GM21576 (cell line): ENCODE measurements around the gene ELANE.
A peak's percentile ranks its signal among the peaks of the same experiment; 100 is the strongest.

ENCODE experiments used
- ATAC-seq: cut with Tn5 transposase; IDR thresholded peaks from one replicate; pipeline ENCODE4 v1.9.1; 2021; ENCODE audit warnings: mild to moderate bottlenecking, moderate library complexity; ENCODE audit not compliant: unreplicated experiment

ELANE gene

DNA sequence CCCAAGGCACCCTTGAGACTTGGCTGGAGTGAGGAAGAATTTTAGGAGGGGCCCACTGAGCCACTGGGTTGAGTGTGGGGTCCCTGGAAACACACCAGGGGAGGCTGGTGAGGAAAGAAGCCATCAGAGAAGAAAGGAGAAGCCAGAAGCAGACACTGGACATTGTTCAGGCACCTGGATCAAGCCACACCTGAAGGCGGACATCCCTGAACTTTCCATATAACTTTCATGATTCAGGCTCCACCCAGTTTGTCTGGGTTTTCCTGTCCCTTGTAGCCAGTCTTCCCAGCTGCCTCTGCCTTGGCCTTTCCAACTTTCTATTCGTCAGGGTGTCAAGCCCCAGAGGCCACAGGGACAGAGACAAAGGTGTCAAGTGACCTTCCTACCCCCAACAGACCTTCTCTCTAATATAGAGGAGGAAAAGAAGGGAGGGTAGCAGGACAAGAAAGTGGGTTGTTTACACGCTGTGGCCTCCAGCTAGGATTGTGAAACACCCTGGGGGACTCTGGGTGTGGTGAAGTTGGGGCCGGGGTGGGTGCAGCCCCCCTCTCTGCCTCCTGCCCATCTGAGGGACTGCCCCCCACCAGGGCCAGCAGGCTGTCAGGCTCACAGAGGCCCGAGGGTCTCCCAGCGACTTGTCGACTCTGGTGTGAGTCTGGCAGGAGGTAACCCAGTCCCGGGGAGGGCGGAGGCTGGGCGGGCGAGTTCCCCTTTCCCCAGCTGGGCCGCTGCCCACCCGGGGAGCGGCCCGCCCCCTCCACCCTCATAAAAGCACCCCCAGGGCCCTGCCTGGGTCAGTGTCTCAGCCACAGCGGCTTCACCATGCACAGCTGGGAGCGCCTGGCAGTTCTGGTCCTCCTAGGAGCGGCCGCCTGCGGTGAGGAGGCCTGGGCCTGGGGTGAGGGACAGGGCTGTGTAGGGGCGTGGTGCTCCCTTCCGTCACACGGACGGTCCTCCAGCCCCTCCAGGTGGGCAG is 7.1 kb downstream of the ELANE start, which contains the start of gene CFD:
Gene CFD, plus strand, starts transcription at position 797 of the 976 bp plus-strand sequence. Its CDS starts 26 bp downstream, at position 823.
- ATAC-seq = no peak

DNA sequence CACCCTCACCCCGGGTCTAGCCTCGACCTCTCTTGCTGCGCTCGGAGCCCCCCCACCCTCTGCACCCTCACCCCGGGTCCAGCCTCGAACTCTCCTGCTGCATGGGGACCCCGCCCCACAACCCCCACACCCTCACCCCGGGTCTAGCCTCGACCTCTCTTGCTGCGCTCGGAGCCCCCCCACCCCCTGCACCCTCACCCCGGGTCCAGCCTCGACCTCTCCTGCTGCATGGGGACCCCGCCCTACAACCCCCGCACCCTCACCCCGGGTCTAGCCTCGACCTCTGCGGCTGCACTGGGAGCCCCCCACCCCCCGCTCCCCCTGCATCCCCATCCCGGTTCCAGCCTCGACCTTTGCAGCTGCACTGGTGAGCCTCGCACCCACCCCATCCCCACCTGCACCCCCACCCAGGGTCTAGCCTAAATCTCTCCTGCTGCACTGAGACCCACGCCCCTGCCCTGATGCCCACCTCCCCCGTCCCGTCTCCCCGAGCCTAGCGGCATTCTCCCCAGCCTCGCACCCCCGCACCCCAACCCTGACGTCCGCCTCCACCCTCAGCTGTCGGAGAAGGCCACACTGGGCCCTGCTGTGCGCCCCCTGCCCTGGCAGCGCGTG is 9.1 kb downstream of the ELANE start:
- no peak for ATAC-seq

- ATAC-seq = no peak
Observed at GRCh38 chr19:861756-862580, 9.9 kb downstream of the ELANE start.

GRCh38 chr19:862581-863314 is 10.6 kb downstream of the ELANE start:
- ATAC-seq = no peak

- ATAC-seq = no peak
Observed at GRCh38 chr19:863315-863620, 11.2 kb downstream of the ELANE start.

DNA sequence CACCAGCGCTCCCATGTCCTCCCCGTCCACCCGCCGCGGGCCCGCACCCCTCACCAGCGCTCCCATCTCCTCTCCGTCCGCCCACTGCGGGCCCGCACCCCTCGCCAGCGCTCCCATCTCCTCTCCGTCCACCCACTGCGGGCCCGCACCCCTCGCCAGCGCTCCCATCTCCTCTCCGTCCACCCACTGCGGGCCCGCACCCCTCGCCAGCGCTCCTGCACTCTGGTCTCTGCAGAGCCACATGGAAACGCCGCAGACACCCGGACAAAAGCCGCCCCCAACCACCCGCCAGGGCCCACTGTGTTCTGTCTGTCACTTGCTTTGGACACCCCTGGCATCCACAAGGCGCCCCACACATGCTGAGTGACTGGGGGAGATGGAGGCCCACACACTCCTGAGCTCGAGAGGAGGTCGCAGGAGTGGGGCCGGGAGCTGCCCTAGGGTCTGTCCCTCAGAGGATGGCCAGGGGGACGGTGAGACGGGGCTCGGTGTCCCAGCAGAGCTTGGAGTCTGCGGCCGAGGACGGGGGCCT is 14.7 kb downstream of the ELANE start:
- no peak for ATAC-seq

DNA sequence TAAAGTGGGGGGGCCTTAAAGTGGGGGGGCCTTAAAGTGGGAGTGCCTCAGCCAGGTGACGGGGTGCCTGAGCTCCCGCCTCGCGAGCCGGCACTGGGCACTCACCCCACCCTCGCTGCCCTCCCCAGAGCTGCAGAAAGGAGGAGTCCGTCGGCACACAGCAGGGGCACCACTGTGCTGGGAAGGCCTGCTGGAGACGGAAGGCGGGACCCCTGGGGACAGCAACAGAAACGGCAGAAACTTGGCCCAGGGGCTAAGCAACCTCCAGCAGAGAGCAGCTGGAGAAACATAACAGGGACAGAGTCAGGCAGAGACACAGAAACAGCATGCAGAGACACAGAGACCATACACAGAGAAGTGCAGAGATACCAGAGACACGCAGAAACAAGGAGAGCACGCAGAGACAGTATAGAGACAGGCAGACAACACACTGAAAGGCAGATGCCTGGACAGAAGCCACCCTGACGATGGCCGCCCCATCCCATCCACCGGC is 15.2 kb downstream of the ELANE start:
- no peak for ATAC-seq

DNA sequence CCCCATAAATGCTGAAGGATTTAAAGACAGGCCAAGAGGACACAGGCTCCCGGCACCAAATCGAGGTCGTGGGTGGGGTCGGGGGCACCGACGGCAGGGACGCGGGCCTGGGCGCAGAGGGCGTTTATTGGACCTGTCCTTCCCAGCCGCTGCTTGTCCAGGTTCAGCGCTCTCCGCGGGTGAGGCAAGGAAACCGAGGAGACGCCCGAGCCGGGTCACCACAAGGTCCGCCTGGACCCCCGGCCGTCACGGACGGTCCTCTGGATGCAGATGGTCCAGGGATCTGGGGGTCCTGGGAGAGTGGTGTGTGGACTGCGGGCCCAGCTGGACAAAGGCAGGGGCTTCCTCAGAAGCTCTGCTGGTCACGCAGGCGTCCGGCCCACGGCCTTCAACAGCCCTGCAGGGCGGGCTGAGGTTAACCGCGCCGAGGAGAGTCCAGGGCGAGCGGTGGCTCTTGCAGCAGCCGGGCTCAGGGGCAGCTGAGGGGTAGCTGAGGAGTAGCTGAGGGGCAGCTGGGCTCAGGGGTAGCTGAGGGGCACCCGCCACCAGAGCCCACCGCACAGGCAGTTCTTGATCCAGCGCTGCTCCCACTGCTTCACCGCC is 15.9 kb downstream of the ELANE start:
- ATAC-seq = no peak

GRCh38 chr19:868458-869244 is 16.5 kb downstream of the ELANE start:
- ATAC-seq = no peak

- ATAC-seq = no peak
Observed at GRCh38 chr19:869245-870177, 17.4 kb downstream of the ELANE start.

DNA sequence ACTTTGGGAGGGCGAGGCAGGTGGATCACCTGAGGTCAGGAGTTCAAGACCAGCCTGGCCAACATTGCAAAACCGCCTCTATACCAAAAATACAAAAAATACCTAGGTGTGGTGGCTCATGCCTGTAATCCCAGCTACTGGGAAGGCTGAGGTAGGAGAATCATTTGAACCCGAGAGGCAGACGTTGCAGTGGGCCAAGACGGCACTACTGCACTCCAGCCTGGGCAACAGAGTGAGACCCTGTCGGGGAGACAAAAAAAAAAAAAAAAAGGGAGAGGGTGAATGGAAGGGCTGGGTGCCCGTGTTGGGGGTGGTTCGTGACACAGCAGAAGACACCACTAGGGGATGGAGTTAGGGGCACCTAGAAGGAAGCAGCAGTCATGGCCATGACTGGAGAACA is 18.2 kb downstream of the ELANE start:
- ATAC-seq = no peak

- no peak for ATAC-seq
Observed at GRCh38 chr19:870963-871401, 18.9 kb downstream of the ELANE start.

DNA sequence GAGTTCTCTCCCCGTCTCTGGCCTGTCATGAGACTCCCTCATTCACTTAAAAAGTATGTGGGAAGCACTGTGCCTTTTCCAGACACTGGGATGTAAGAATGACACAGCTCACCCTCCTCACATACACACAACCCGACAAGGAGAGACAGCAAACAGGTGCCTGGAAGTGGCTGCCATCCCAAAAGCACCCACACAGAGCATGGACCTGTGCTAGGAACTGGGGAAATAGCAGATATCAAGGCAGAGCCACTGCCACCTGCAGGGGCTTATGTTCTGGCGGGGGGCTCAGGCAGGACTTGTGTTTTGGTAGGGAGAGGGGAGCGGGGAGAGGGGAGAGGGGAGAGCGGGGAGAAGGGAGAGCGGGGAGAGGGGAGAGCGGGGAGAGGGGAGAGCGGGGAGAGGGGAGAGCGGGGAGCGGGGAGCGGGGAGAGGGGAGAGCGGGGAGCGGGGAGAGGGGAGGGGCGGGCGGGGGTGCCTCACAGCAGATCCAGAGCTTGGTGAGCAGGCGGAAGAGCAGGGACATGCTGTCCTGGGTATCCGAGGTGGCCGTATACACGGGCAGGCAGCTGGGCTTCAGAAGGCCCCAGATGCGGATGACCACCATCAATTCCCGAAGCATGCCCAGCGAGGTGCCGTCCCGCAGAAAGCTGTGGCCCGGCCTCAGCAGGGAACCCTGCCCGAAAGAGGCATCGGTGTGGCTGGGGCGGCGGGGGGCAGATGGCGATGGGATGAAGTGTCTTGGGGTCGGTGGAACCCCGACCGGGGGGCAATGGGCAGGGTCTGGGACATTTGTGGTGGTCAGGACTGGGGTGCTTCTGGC is 19.6 kb downstream of the ELANE start:
- no peak for ATAC-seq

DNA sequence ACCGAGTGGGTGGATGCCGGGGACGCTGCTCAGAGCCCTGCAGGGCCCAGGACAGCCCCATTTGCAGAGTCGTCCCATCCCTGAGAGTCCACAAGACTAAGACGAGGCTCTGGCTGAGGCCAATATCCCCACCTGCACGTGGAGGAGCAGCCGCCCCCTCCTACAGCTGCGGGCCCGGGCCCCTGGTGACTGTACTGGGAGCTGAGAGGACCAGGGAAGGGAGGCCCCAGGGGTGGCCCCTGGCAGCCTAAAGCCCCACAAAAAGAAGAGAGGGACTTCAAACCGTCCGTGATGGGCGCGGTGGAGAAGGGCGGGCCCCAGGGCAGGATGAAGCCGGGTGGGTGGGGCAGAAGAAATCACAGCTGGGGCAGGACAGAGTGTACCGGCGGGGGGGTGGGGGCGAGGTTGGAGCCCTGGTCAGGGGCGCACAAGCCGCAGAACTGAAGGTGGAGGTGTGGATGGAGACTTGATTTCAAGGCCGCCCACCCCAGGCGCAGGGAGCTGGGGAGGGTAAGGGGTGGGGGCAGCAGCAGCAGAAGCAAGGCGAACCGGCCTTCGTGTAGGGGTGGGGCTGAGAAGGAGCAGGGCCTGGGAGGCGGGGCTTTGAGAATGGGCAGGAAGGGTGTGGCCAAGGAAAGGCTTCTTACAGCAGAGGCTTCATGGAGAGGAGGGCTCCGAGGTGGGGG is 20.3 kb downstream of the ELANE start:
- ATAC-seq = peak; percentile 43

- ATAC-seq = no peak
Observed at GRCh38 chr19:873084-873483, 21.0 kb downstream of the ELANE start.

GRCh38 chr19:873561-874041 is 21.5 kb downstream of the ELANE start:
- no peak for ATAC-seq
